Neutrophil (primary cell): ENCODE measurements around the gene PEAK1.
"Not testable (repeated sequence)": the region's sequence is repeated elsewhere in the genome, so short reads cannot be mapped to it uniquely, and the experiment has no call there.

ENCODE experiments used
- H3K27ac ChIP-seq: fragments of 200-600 bp; sonication (generic); 2 replicates; pipeline ENCODE4 v1.5.1; 2016; ENCODE audit warnings: mild to moderate bottlenecking, moderate library complexity
- H3K27me3 ChIP-seq: fragments of 200-600 bp; sonication (generic); 2 replicates; pipeline ENCODE4 v1.6.0; 2016; ENCODE audit warnings: mild to moderate bottlenecking
- H3K36me3 ChIP-seq: fragments of 200-600 bp; sonication (generic); 2 replicates; pipeline ENCODE4 v1.5.1; 2017
- H3K4me1 ChIP-seq, 2 experiments: fragments of 200-600 bp in 1 of 2; sonication (generic) in 1 of 2; 1 replicate in 1 of 2; 2 replicates in 1 of 2; pipeline versions ENCODE4 v1.5.1 to v1.6.1; 2013 to 2016; ENCODE audit warnings: low read depth in 1 of 2, low read length in 1 of 2, mild to moderate bottlenecking in 1 of 2, moderate library complexity in 1 of 2; ENCODE audit not compliant: control insufficient read depth in 1 of 2, insufficient read depth in 1 of 2
- H3K4me3 ChIP-seq, 2 experiments: fragments of 200-600 bp in 1 of 2; sonication (generic) in 1 of 2; 1 replicate in 1 of 2; 2 replicates in 1 of 2; pipeline ENCODE4 v1.5.1; 2013 to 2016; ENCODE audit warnings: low read depth in 1 of 2, low read length in 1 of 2, mild to moderate bottlenecking in 1 of 2, moderate library complexity in 1 of 2
- H3K9me3 ChIP-seq: fragments of 200-600 bp; sonication (generic); 2 replicates; pipeline ENCODE4 v1.5.1; 2016
- CTCF ChIP-seq: fragments of 200-600 bp; sonication (generic); IDR thresholded peaks from 2 replicates; pipeline ENCODE4 v1.5.1; 2016; ENCODE audit warnings: antibody characterized with exemption

The PEAK1 gene

GRCh38 chr15:77287385-77287784, 132.5 kb downstream of the PEAK1 start:
- Histone ChIP-seq H3K36me3 (peaks cover 24% of the 10 kb centered on the region), H3K9me3 (no peaks in the 10 kb centered on the region), H3K4me3 (no peak overlapping the region), H3K4me1 (peaks cover 2 to 6% of the 10 kb centered on the region in 2 experiments), H3K27ac (no peak overlapping the region), H3K27me3 (no peaks in the 10 kb centered on the region)
- no peak for TF ChIP-seq CTCF

GRCh38 chr15:77285057-77285997, 134.6 kb downstream of the PEAK1 start:
- peaks cover 30% of the 10 kb centered on the region for H3K36me3 ChIP-seq
- no peak overlapping the region for H3K4me3 ChIP-seq
- H3K4me1 ChIP-seq: peaks cover 2 to 6% of the 10 kb centered on the region in 2 experiments
- no peaks in the 10 kb centered on the region for H3K27me3 ChIP-seq
- H3K27ac ChIP-seq: no peak overlapping the region
- H3K9me3 ChIP-seq: no peaks in the 10 kb centered on the region
- no peak for TF ChIP-seq CTCF

GRCh38 chr15:77282333-77282732, 137.6 kb downstream of the PEAK1 start:
- no peak for TF ChIP-seq CTCF
- Histone ChIP-seq H3K4me3 (no peak overlapping the region), H3K4me1 (peaks cover under 1 to 3% of the 10 kb centered on the region in 2 experiments), H3K27me3 (no peaks in the 10 kb centered on the region), H3K9me3 (no peaks in the 10 kb centered on the region), H3K27ac (no peak overlapping the region), H3K36me3 (peaks cover 41% of the 10 kb centered on the region)

GRCh38 chr15:77276943-77277342, 143.0 kb downstream of the PEAK1 start:
- no peaks in the 10 kb centered on the region for H3K27me3 ChIP-seq
- peaks cover 17% of the 10 kb centered on the region for H3K36me3 ChIP-seq
- H3K4me1 ChIP-seq: peaks cover 2 to 3% of the 10 kb centered on the region in 2 experiments
- H3K27ac ChIP-seq: no peak overlapping the region
- no peaks in the 10 kb centered on the region for H3K9me3 ChIP-seq
- no peak overlapping the region for H3K4me3 ChIP-seq
- TF ChIP-seq CTCF: no peak

GRCh38 chr15:77276096-77276495, 143.8 kb downstream of the PEAK1 start:
- Histone ChIP-seq H3K4me3 (no peak overlapping the region), H3K27me3 (no peaks in the 10 kb centered on the region), H3K9me3 (no peaks in the 10 kb centered on the region), H3K36me3 (peaks cover 17% of the 10 kb centered on the region), H3K27ac (no peak overlapping the region), H3K4me1 (peaks cover 2 to 3% of the 10 kb centered on the region in 2 experiments)
- TF ChIP-seq CTCF: no peak

- H3K4me1 ChIP-seq, H3K27ac ChIP-seq, H3K27me3 ChIP-seq, H3K4me3 ChIP-seq, H3K9me3 ChIP-seq, H3K36me3 ChIP-seq: not testable (repeated sequence)
Measured at GRCh38 chr15:77273136-77273535, 146.8 kb downstream of the PEAK1 start.
